Peyer's patch (tissue), 4 donors: ENCODE results near the gene CELF3.

ENCODE experiments used
- POLR2A ChIP-seq, 2 donors: fragments of 450-650 bp; IDR thresholded peaks; one replicate each; pipeline ENCODE4 v1.5.1; 2017; ENCODE audit warnings: antibody characterized with exemption in 2 of 2, mild to moderate bottlenecking in 2 of 2, moderate library complexity in 2 of 2
- TF ChIP-seq, protein P1 (sequence below), 6 experiments: fragments of 450-650 bp in 4 of 6; fragments of 200-600 bp in 2 of 6; sonication (generic) in 1 of 6; IDR thresholded peaks; one replicate each; pipeline ENCODE4 v1.5.1; 2017 to 2019; ENCODE audit warnings: antibody characterized with exemption in 6 of 6, mild to moderate bottlenecking in 3 of 6, moderate library complexity in 1 of 6

DNA sequence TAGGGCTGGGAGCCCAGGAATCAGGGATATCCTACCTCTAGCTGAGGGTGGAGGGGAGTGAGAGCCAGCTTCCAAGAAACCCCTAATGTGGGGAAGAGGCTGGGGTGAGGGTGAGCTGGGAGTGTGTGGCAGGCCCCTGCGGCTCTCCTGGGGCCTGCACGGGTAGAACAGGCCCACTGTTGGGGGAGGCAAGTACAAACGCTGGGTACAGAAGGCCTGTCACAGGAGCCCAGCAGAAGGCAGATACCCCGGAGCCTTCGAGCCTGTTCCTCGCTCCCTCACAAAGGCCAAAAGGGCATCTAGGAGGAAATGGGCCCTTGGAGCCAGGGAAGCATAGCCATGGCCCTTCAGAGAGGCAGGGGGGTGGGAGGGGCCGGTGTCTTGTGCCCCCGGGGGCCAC is 13.7 kb downstream of the CELF3 start:
- TF ChIP-seq, protein P1, sequence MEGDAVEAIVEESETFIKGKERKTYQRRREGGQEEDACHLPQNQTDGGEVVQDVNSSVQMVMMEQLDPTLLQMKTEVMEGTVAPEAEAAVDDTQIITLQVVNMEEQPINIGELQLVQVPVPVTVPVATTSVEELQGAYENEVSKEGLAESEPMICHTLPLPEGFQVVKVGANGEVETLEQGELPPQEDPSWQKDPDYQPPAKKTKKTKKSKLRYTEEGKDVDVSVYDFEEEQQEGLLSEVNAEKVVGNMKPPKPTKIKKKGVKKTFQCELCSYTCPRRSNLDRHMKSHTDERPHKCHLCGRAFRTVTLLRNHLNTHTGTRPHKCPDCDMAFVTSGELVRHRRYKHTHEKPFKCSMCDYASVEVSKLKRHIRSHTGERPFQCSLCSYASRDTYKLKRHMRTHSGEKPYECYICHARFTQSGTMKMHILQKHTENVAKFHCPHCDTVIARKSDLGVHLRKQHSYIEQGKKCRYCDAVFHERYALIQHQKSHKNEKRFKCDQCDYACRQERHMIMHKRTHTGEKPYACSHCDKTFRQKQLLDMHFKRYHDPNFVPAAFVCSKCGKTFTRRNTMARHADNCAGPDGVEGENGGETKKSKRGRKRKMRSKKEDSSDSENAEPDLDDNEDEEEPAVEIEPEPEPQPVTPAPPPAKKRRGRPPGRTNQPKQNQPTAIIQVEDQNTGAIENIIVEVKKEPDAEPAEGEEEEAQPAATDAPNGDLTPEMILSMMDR (IDR thresholded peaks at IDR 0.05), result no peak
- no peak for TF ChIP-seq POLR2A (IDR thresholded peaks at IDR 0.05)
